ENCODE measurements around the gene APBB2. TPM values are rescaled to one million over a fixed set of nuclear protein-coding genes. Genes with fewer than 3 reads are reported as not detected.

Gene APBB2
- total and polyA plus RNA-seq, 5 experiments from 2014 or later = 0.44 to 1.9 TPM; not detected in 3

- Mint-ChIP-seq H3K27me3 (peaks cover 3 to 18% (median 8%) of the 10 kb centered on the region in 5 donors), H3K9me3 (no peaks in the 10 kb centered on the region)
- ATAC-seq = no peak
Observed at GRCh38 chr4:40946652-40947051, 267.7 kb downstream of the APBB2 start.

GRCh38 chr4:40940756-40941155 lies 273.6 kb downstream of the APBB2 start:
- Mint-ChIP-seq H3K9me3 (no peaks in the 10 kb centered on the region), H3K27ac (no peak overlapping the region), H3K4me3 (no peak overlapping the region), H3K36me3 (no peaks in the 10 kb centered on the region), H3K27me3 (peaks cover 3 to 18% (median 7%) of the 10 kb centered on the region in 5 donors), H3K4me1 (peaks cover 0 to 2% (median 0%) of the 10 kb centered on the region in 4 donors)
- no peak for DNase-seq
- ATAC-seq = no peak
- POLR2A ChIA-PET = no interaction called here

More at GRCh38 chr4:40946652-40947051, 267.7 kb downstream of the APBB2 start:
- Mint-ChIP-seq H3K27ac (no peak overlapping the region), H3K4me1 (peaks cover 0 to 2% (median 0%) of the 10 kb centered on the region in 4 donors), H3K4me3 (no peak overlapping the region), H3K36me3 (no peaks in the 10 kb centered on the region)
- POLR2A ChIA-PET = no interaction called here
- DNase-seq = no peak

GRCh38 chr4:40940317-40940741 lies 274.0 kb downstream of the APBB2 start:
- H3K36me3 Mint-ChIP-seq = no peaks in the 10 kb centered on the region
- ATAC-seq = no peak
- no peak overlapping the region for H3K4me3 Mint-ChIP-seq
- POLR2A ChIA-PET = no interaction called here
- H3K9me3 Mint-ChIP-seq = no peaks in the 10 kb centered on the region
- DNase-seq = no peak
- peaks cover 0 to 2% (median 0%) of the 10 kb centered on the region in 4 donors for H3K4me1 Mint-ChIP-seq
- no peak overlapping the region for H3K27ac Mint-ChIP-seq
- H3K27me3 Mint-ChIP-seq = peaks cover 3 to 18% (median 7%) of the 10 kb centered on the region in 5 donors

GRCh38 chr4:40939856-40940255 lies 274.5 kb downstream of the APBB2 start:
- Mint-ChIP-seq H3K27me3 (peaks cover 3 to 18% (median 7%) of the 10 kb centered on the region in 5 donors), H3K9me3 (no peaks in the 10 kb centered on the region), H3K4me1 (peaks cover 0 to 2% (median 0%) of the 10 kb centered on the region in 4 donors), H3K36me3 (no peaks in the 10 kb centered on the region), H3K4me3 (no peak overlapping the region), H3K27ac (no peak overlapping the region)
- DNase-seq (no peak), ATAC-seq (no peak)
- POLR2A ChIA-PET = no interaction called here

- Mint-ChIP-seq H3K9me3 (no peaks in the 10 kb centered on the region), H3K27ac (no peak overlapping the region), H3K27me3 (peaks cover 3 to 17% (median 8%) of the 10 kb centered on the region in 5 donors), H3K4me1 (peaks cover 0 to 2% (median 0%) of the 10 kb centered on the region in 4 donors), H3K4me3 (no peak overlapping the region), H3K36me3 (no peaks in the 10 kb centered on the region)
- DNase-seq = no peak
- no peak for ATAC-seq
- POLR2A ChIA-PET = no interaction called here
Observed at GRCh38 chr4:40938337-40938736, 276.0 kb downstream of the APBB2 start.

- Mint-ChIP-seq H3K9me3 (no peaks in the 10 kb centered on the region), H3K4me1 (peaks cover 0 to 2% (median 0%) of the 10 kb centered on the region in 4 donors), H3K27ac (no peak overlapping the region), H3K4me3 (no peak overlapping the region), H3K36me3 (no peaks in the 10 kb centered on the region), H3K27me3 (peaks cover 3 to 8% (median 5%) of the 10 kb centered on the region in 5 donors)
- DNase-seq (no peak), ATAC-seq (no peak)
- POLR2A ChIA-PET = no interaction called here
Observed at GRCh38 chr4:40937140-40937725, 277.1 kb downstream of the APBB2 start.

GRCh38 chr4:40934676-40935075 lies 279.7 kb downstream of the APBB2 start:
- no peak for ATAC-seq
- POLR2A ChIA-PET = no interaction called here
- no peaks in the 10 kb centered on the region for H3K9me3 Mint-ChIP-seq
- DNase-seq = no peak
- no peak overlapping the region for H3K27ac Mint-ChIP-seq
- H3K36me3 Mint-ChIP-seq = no peaks in the 10 kb centered on the region
- peaks cover 0 to 13% (median 3%) of the 10 kb centered on the region in 5 donors for H3K27me3 Mint-ChIP-seq
- no peak overlapping the region for H3K4me3 Mint-ChIP-seq
- H3K4me1 Mint-ChIP-seq = no peaks in the 10 kb centered on the region

- no peak overlapping the region for H3K4me3 Mint-ChIP-seq
- H3K36me3 Mint-ChIP-seq = no peaks in the 10 kb centered on the region
- H3K27ac Mint-ChIP-seq = no peak overlapping the region
- H3K9me3 Mint-ChIP-seq = no peaks in the 10 kb centered on the region
- ATAC-seq (no peak), DNase-seq (no peak)
- H3K27me3 Mint-ChIP-seq = peaks cover 0 to 13% (median 3%) of the 10 kb centered on the region in 5 donors
- POLR2A ChIA-PET = no interaction called here
- no peaks in the 10 kb centered on the region for H3K4me1 Mint-ChIP-seq
Observed at GRCh38 chr4:40933272-40934053, 280.9 kb downstream of the APBB2 start.

- POLR2A ChIA-PET = no interaction called here
- ATAC-seq = no peak
- Mint-ChIP-seq H3K27me3 (peaks cover 5 to 27% (median 12%) of the 10 kb centered on the region in 5 donors), H3K36me3 (no peaks in the 10 kb centered on the region), H3K4me1 (peaks cover 0 to 4% (median 2%) of the 10 kb centered on the region in 4 donors), H3K27ac (no peak overlapping the region), H3K4me3 (no peak overlapping the region), H3K9me3 (no peaks in the 10 kb centered on the region)
- no peak for DNase-seq
Observed at GRCh38 chr4:40931841-40932240, 282.5 kb downstream of the APBB2 start.

GRCh38 chr4:40931238-40931637 lies 283.1 kb downstream of the APBB2 start:
- Mint-ChIP-seq H3K4me1 (peaks cover 0 to 4% (median 2%) of the 10 kb centered on the region in 4 donors), H3K27me3 (peaks cover 5 to 33% (median 15%) of the 10 kb centered on the region in 5 donors), H3K36me3 (no peaks in the 10 kb centered on the region), H3K27ac (no peak overlapping the region), H3K9me3 (no peaks in the 10 kb centered on the region), H3K4me3 (no peak overlapping the region)
- DNase-seq (no peak), ATAC-seq (no peak)
- POLR2A ChIA-PET = no interaction called here

GRCh38 chr4:40927074-40927473 lies 287.3 kb downstream of the APBB2 start:
- Mint-ChIP-seq H3K36me3 (no peaks in the 10 kb centered on the region), H3K9me3 (no peaks in the 10 kb centered on the region), H3K27ac (no peak overlapping the region), H3K27me3 (peaks cover 5 to 32% (median 15%) of the 10 kb centered on the region in 5 donors), H3K4me1 (peaks cover 0 to 4% (median 2%) of the 10 kb centered on the region in 4 donors), H3K4me3 (no peak overlapping the region)
- ATAC-seq (no peak), DNase-seq (no peak)
- POLR2A ChIA-PET = no interaction called here

- no peaks in the 10 kb centered on the region for H3K36me3 Mint-ChIP-seq
- H3K4me1 Mint-ChIP-seq = peaks cover 0 to 4% (median 3%) of the 10 kb centered on the region in 4 donors
- POLR2A ChIA-PET = no interaction called here
- peaks cover 2 to 28% (median 13%) of the 10 kb centered on the region in 5 donors for H3K27me3 Mint-ChIP-seq
- no peak overlapping the region for H3K4me3 Mint-ChIP-seq
- ATAC-seq (no peak), DNase-seq (no peak)
- H3K9me3 Mint-ChIP-seq = no peaks in the 10 kb centered on the region
- H3K27ac Mint-ChIP-seq = no peak overlapping the region
Observed at GRCh38 chr4:40924793-40925117, 289.6 kb downstream of the APBB2 start.

GRCh38 chr4:40924096-40924792 lies 290.1 kb downstream of the APBB2 start:
- Mint-ChIP-seq H3K27me3 (peaks cover 2 to 28% (median 13%) of the 10 kb centered on the region in 5 donors), H3K4me1 (peaks cover 0 to 4% (median 3%) of the 10 kb centered on the region in 4 donors), H3K27ac (no peak overlapping the region), H3K4me3 (no peak overlapping the region), H3K9me3 (no peaks in the 10 kb centered on the region), H3K36me3 (no peaks in the 10 kb centered on the region)
- DNase-seq (peak in 9 of 10 donors; percentile 29 to 75 (median 39)), ATAC-seq (peak; percentile 59 to 60)
- POLR2A ChIA-PET = no interaction called here
